PC-3 (cell line): ENCODE data around the gene SP4. TPM values are rescaled to one million over a fixed set of nuclear protein-coding genes. Genes with fewer than 3 reads are reported as not detected.
A peak's percentile ranks its signal among the peaks of the same experiment; 100 is the strongest.

Experiments used
- ATAC-seq: fragments of 200-7000 bp; cut with Tn5 transposase; 2 replicates; pipeline ENCODE4 v1.9.1; 2020; ENCODE audit warnings: mild to moderate bottlenecking, moderate library complexity
- BruUV-seq: library from RNA; stranded (reverse); fragments of 400-500 nt; replicated peaks from 2 replicates; lab custom pipeline; 2021; lab: Mats Ljungman, UMichigan
- CTCF ChIA-PET: fragments of 300-600 bp; sonication (Branson Sonifier 250); formaldehyde crosslinking; loops from one replicate; lab custom pipeline; 2022; ENCODE audit warnings: antibody characterized with exemption; lab: Charles Lee
- POLR2A ChIA-PET: fragments of 300-600 bp; sonication (Branson Sonifier 250); formaldehyde crosslinking; loops from one replicate; lab custom pipeline; 2022; ENCODE audit warnings: antibody characterized with exemption; ENCODE audit not compliant: unreplicated experiment; lab: Charles Lee
- DNase-seq: peaks from one replicate; pipeline ENCODE4 v3.0.0-alpha.2; 2015
- H2AFZ ChIP-seq: fragments of 300-600 bp; sonication (generic); 2 replicates; pipeline ENCODE4 v1.6.0; 2016; ENCODE audit warnings: antibody characterized with exemption, low read length
- H3F3A ChIP-seq: fragments of 300-600 bp; sonication (generic); one replicate; pipeline ENCODE4 v1.6.0; 2017; ENCODE audit warnings: antibody characterized with exemption, low read length, control low read depth, mild to moderate bottlenecking; ENCODE audit not compliant: unreplicated experiment
- H3K27ac ChIP-seq: fragments of 300-600 bp; sonication (generic); 2 replicates; pipeline ENCODE4 v1.5.1; 2016; ENCODE audit warnings: mild to moderate bottlenecking, low read length
- H3K27me3 ChIP-seq: fragments of 300-600 bp; sonication (generic); 2 replicates; pipeline ENCODE4 v1.6.1; 2016; ENCODE audit warnings: low read length, mixed read lengths
- H3K36me3 ChIP-seq: fragments of 300-600 bp; sonication (generic); 2 replicates; pipeline ENCODE4 v1.6.1; 2016; ENCODE audit warnings: low read depth, mixed run types, low read length, mixed read lengths
- H3K4me1 ChIP-seq: fragments of 300-600 bp; sonication (generic); 2 replicates; pipeline ENCODE4 v1.5.1; 2016; ENCODE audit warnings: low read length; ENCODE audit not compliant: insufficient read depth
- H3K4me2 ChIP-seq: fragments of 300-600 bp; sonication (generic); 2 replicates; pipeline ENCODE4 v1.6.0; 2016; ENCODE audit warnings: low read length
- H3K4me3 ChIP-seq: fragments of 300-600 bp; sonication (generic); 2 replicates; pipeline ENCODE4 v1.5.1; 2016; ENCODE audit warnings: mild to moderate bottlenecking, low read length, mixed read lengths
- H3K79me2 ChIP-seq: fragments of 300-600 bp; sonication (generic); 2 replicates; pipeline ENCODE4 v1.6.1; 2017; ENCODE audit warnings: low read length, mixed read lengths
- H3K9ac ChIP-seq: fragments of 300-600 bp; sonication (generic); 2 replicates; pipeline ENCODE4 v1.6.0; 2016; ENCODE audit warnings: mild to moderate bottlenecking, low read length
- H3K9me2 ChIP-seq: fragments of 300-600 bp; sonication (generic); replicated peaks from 2 replicates; pipeline ENCODE4 v1.6.1; 2016; ENCODE audit warnings: mixed run types, low read length, mixed read lengths
- H3K9me3 ChIP-seq: fragments of 300-600 bp; sonication (generic); 2 replicates; pipeline ENCODE4 v1.6.1; 2016; ENCODE audit warnings: low read length, mixed read lengths
- H4K20me1 ChIP-seq: fragments of 300-600 bp; sonication (generic); 2 replicates; pipeline ENCODE4 v1.6.1; 2016; ENCODE audit warnings: low read length, mixed read lengths
- CTCF ChIP-seq: fragments of 300-600 bp; sonication (generic); conservative IDR thresholded peaks from 2 replicates; pipeline ENCODE4 v1.5.1; 2017; ENCODE audit warnings: antibody characterized with exemption, low read depth, mild to moderate bottlenecking, low read length
- EZH2 ChIP-seq: fragments of 300-600 bp; sonication (generic); IDR thresholded peaks from one replicate; pipeline ENCODE4 v1.6.1; 2017; ENCODE audit warnings: antibody characterized with exemption, mild to moderate bottlenecking, low read length; ENCODE audit not compliant: unreplicated experiment
- EZH2phosphoT487 ChIP-seq: fragments of 300-600 bp; sonication (generic); IDR thresholded peaks from 2 replicates; pipeline ENCODE4 v1.6.1; 2018; ENCODE audit warnings: mild to moderate bottlenecking, antibody characterized with exemption, low read length, borderline replicate concordance
- intact Hi-C: fragments of 100-400 bp; cut with micrococcal nuclease; formaldehyde crosslinking; loops from 2 replicates; pipeline ENCODE4 v1.9.0; 2023
- total RNA-seq: library from RNA; depleted of rRNA; stranded (reverse); fragments of >200 nt; gene quantifications from 2 replicates; pipeline ENCODE4 v1.2.3, GENCODE V29; 2014

SP4 gene
- total RNA-seq, 1 experiment from 2014 or later: 2.5 TPM

GRCh38 chr7:21469894-21470293 is 42.0 kb downstream of the SP4 start:
- Histone ChIP-seq H3K79me2 (no peaks in the 10 kb centered on the region), H3K4me3 (no peak overlapping the region), H3K27me3 (no peaks in the 10 kb centered on the region), H2AFZ (no peak overlapping the region), H3K9ac (no peak overlapping the region), H3K4me2 (no peak overlapping the region), H3K36me3 (no peaks in the 10 kb centered on the region), H3K9me2 (no peaks in the 10 kb centered on the region), H3F3A (no peaks in the 10 kb centered on the region), H3K4me1 (no peaks in the 10 kb centered on the region), H4K20me1 (no peaks in the 10 kb centered on the region), H3K27ac (no peak overlapping the region), H3K9me3 (no peaks in the 10 kb centered on the region)
- ChIA-PET POLR2A (no interaction called here), CTCF (no interaction called here)
- TF ChIP-seq EZH2phosphoT487 (no peak), CTCF (no peak), EZH2 (no peak)
- BruUV-seq: no TSS peak
- DNase-seq (no peak), ATAC-seq (no peak)
- intact Hi-C loops: no loop called here

GRCh38 chr7:21472029-21472428 is 44.1 kb downstream of the SP4 start:
- BruUV-seq: no TSS peak
- H3K4me2 ChIP-seq: no peak overlapping the region
- no peaks in the 10 kb centered on the region for H3K9me2 ChIP-seq
- CTCF ChIA-PET: no interaction called here
- no peaks in the 10 kb centered on the region for H3F3A ChIP-seq
- H3K4me1 ChIP-seq: no peaks in the 10 kb centered on the region
- no peaks in the 10 kb centered on the region for H3K36me3 ChIP-seq
- H3K9ac ChIP-seq: no peak overlapping the region
- no peaks in the 10 kb centered on the region for H3K27me3 ChIP-seq
- H3K27ac ChIP-seq: no peak overlapping the region
- H4K20me1 ChIP-seq: no peaks in the 10 kb centered on the region
- no peak overlapping the region for H3K4me3 ChIP-seq
- TF ChIP-seq EZH2 (no peak), EZH2phosphoT487 (no peak), CTCF (no peak)
- intact Hi-C loops: no loop called here
- DNase-seq (no peak), ATAC-seq (no peak)
- H3K79me2 ChIP-seq: no peaks in the 10 kb centered on the region
- POLR2A ChIA-PET: no interaction called here
- H2AFZ ChIP-seq: no peak overlapping the region
- H3K9me3 ChIP-seq: no peaks in the 10 kb centered on the region

- Histone ChIP-seq H3K27me3 (no peaks in the 10 kb centered on the region), H3K79me2 (no peaks in the 10 kb centered on the region), H3K4me2 (no peak overlapping the region), H4K20me1 (no peaks in the 10 kb centered on the region), H3K9ac (no peak overlapping the region), H3K36me3 (0 out of 2 replicates have a peak, but pooled peaks cover 3% of the 10 kb centered on the region), H2AFZ (no peak overlapping the region), H3K27ac (no peak overlapping the region), H3K9me2 (no peaks in the 10 kb centered on the region), H3K9me3 (no peaks in the 10 kb centered on the region), H3K4me1 (no peaks in the 10 kb centered on the region), H3F3A (no peaks in the 10 kb centered on the region), H3K4me3 (no peak overlapping the region)
- CTCF ChIA-PET: no interaction called here
- POLR2A ChIA-PET: no interaction called here
- no TSS peak for BruUV-seq
- TF ChIP-seq EZH2: no peak
- TF ChIP-seq EZH2phosphoT487: no peak
- TF ChIP-seq CTCF: no peak
- peak; percentile 35 for ATAC-seq
- no peak for DNase-seq
- intact Hi-C loops: no loop called here
These were observed 48.5 kb downstream of the SP4 start for GRCh38 chr7:21476429-21476828.
